22Rv1 (cell line): ENCODE measurements around the gene GALNT18.

Experiments used
- ZFX ChIP-seq: fragments of 450-650 bp; IDR thresholded peaks from 2 replicates; pipeline ENCODE4 v1.6.1; 2017; ENCODE audit warnings: antibody characterized with exemption, borderline replicate concordance
- TF ChIP-seq, protein P1 (sequence below): fragments of 450-650 bp; IDR thresholded peaks from 2 replicates; pipeline ENCODE4 v1.5.1; 2017; ENCODE audit warnings: mild to moderate bottlenecking

DNA sequence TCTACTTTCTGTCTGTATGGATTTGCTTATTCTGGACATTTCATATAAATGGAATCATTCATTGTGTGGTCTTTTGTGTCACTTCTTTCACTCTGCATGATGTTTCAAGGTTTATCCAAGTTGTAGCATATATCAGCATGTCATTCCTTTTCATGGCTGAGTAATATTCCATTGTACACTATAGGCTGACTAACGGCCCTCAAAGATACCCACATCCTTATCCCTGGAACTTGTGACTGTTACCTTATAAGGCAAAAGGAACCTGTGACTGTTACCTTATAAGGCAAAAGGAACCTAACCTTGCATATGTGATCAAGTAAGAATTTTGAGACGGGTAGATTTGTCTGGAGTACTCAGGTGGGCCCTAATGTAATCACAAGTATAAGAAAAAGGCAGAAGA is 380.5 kb downstream of the GALNT18 start:
- TF ChIP-seq, protein P1, sequence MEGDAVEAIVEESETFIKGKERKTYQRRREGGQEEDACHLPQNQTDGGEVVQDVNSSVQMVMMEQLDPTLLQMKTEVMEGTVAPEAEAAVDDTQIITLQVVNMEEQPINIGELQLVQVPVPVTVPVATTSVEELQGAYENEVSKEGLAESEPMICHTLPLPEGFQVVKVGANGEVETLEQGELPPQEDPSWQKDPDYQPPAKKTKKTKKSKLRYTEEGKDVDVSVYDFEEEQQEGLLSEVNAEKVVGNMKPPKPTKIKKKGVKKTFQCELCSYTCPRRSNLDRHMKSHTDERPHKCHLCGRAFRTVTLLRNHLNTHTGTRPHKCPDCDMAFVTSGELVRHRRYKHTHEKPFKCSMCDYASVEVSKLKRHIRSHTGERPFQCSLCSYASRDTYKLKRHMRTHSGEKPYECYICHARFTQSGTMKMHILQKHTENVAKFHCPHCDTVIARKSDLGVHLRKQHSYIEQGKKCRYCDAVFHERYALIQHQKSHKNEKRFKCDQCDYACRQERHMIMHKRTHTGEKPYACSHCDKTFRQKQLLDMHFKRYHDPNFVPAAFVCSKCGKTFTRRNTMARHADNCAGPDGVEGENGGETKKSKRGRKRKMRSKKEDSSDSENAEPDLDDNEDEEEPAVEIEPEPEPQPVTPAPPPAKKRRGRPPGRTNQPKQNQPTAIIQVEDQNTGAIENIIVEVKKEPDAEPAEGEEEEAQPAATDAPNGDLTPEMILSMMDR: no peak
- TF ChIP-seq ZFX: no peak
